ENCODE results near the gene UQCR10.
A peak's percentile ranks its signal among the peaks of the same experiment; 100 is the strongest.

Gene UQCR10

GRCh38 chr22:29767171-29768051, at the start of gene UQCR10:
Gene UQCR10 (plus strand): TSS chr22:29767369. CDS start chr22:29767399, 30 bp downstream.
- Histone ChIP-seq H3K27me3 (replicated peaks; ENCODE audit: control insufficient read depth, insufficient read depth, low read length) (no peaks in the 10 kb centered on the region), H3K9ac (ENCODE audit: low read length) (peak within 1 kb of the TSS; percentile 99), H3K4me1 (ENCODE audit: control insufficient read depth, insufficient read depth, low read length) (peaks cover 15% of the 10 kb centered on the region), H3K36me3 (ENCODE audit: control insufficient read depth, insufficient read depth, low read length, severe bottlenecking) (peaks cover 20% of the 10 kb centered on the region), H3K4me3 (ENCODE audit: low read length) (peak within 1 kb of the TSS; percentile 98), H3K9me3 (ENCODE audit: control insufficient read depth, low read length) (no peaks in the 10 kb centered on the region)
- peak; percentile 96 for DNase-seq (ENCODE audit: low read depth)

DNA sequence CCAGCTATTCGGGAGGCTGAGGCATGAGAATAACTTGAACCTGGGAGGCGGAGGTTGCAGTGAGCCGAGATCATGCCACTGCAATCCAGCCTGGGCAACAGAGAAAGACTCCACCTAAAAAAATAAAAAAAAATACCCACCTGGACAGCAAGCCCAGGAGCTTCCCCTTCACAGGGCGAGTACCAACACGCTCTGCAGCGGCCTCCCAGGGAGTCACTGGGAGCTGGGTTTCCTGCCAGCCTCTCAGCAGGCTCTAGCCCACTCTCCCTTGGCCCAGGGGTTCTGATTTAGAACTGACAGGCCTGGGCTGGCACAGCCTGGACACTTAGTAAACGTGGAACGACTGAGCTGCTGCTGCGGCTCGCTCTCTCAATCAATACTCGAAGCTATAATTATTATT, 49.4 kb upstream of the UQCR10 start:
- DNase-seq (ENCODE audit: low read depth) = no peak
- H3K36me3 ChIP-seq (ENCODE audit: control insufficient read depth, insufficient read depth, low read length, severe bottlenecking) = no peaks in the 10 kb centered on the region
- no peak overlapping the region for H3K4me3 ChIP-seq (ENCODE audit: low read length)
- H3K9me3 ChIP-seq (ENCODE audit: control insufficient read depth, low read length) = no peaks in the 10 kb centered on the region
- no peaks in the 10 kb centered on the region for H3K4me1 ChIP-seq (ENCODE audit: control insufficient read depth, insufficient read depth, low read length)
- H3K27me3 ChIP-seq (replicated peaks; ENCODE audit: control insufficient read depth, insufficient read depth, low read length) = peaks cover 57% of the 10 kb centered on the region
- H3K9ac ChIP-seq (ENCODE audit: low read length) = no peak overlapping the region

DNA sequence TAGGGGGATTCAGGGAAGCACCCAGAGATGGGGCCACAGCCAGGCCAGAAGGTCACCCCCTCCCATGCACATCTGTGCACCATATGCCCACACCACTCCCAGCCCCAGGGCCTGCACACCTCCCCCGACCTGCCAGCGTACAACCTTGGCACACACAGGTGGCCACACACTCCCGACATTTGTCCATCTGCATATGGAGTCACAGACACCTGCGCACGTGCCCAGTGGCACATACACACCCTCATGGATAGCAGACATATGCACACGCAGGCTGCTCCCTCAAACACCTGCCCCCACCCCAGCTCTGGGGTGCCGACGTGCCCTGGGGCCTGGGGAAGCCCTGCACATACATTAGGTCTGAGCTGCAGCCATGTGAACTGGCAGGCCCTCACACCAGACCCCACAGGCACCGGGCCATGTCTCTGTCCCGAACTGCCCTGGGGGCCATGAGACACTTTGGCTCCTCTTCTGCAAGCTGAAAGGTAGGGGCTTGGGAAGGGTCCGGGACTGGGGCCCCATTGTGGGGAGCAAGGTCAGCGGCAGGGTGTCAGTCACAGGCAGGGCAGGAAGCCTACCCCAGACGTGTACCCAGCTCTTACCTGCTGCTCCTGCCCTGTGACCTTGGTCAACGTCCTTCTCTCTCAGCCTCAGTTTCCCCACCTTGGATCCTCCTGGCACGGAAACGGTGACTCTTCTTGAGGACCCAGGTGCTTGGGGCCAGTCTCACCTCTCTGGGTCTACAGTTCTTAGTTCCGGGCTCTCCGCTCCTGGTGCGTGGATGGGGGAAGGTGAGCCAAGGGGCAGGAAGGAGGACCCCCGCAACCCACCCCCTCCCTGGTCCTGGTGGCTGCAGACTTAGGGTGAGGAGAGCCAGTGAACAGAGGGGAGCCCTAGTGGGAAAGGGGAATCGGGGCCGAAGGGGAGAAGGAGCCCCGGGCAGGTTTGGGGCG, 47.9 kb upstream of the UQCR10 start:
- DNase-seq (ENCODE audit: low read depth) = no peak
- H3K9me3 ChIP-seq (ENCODE audit: control insufficient read depth, low read length) = no peaks in the 10 kb centered on the region
- H3K36me3 ChIP-seq (ENCODE audit: control insufficient read depth, insufficient read depth, low read length, severe bottlenecking) = no peaks in the 10 kb centered on the region
- no peaks in the 10 kb centered on the region for H3K4me1 ChIP-seq (ENCODE audit: control insufficient read depth, insufficient read depth, low read length)
- peaks cover 58% of the 10 kb centered on the region for H3K27me3 ChIP-seq (replicated peaks; ENCODE audit: control insufficient read depth, insufficient read depth, low read length)
- H3K4me3 ChIP-seq (ENCODE audit: low read length) = no peak overlapping the region
- no peak overlapping the region for H3K9ac ChIP-seq (ENCODE audit: low read length)

GRCh38 chr22:29719899-29720645, 47.1 kb upstream of the UQCR10 start, which contains the start of gene CABP7:
Gene CABP7 (plus strand): TSS chr22:29720003. CDS start chr22:29720425, 422 bp downstream.
- H3K4me3 ChIP-seq (ENCODE audit: low read length) = no peak within 1 kb of the TSS
- H3K27me3 ChIP-seq (replicated peaks; ENCODE audit: control insufficient read depth, insufficient read depth, low read length) = peaks cover 58% of the 10 kb centered on the region
- peak; percentile 43 for DNase-seq (ENCODE audit: low read depth)
- H3K9me3 ChIP-seq (ENCODE audit: control insufficient read depth, low read length) = no peaks in the 10 kb centered on the region
- no peaks in the 10 kb centered on the region for H3K4me1 ChIP-seq (ENCODE audit: control insufficient read depth, insufficient read depth, low read length)
- H3K9ac ChIP-seq (ENCODE audit: low read length) = no peak within 1 kb of the TSS
- no peaks in the 10 kb centered on the region for H3K36me3 ChIP-seq (ENCODE audit: control insufficient read depth, insufficient read depth, low read length, severe bottlenecking)

GRCh38 chr22:29720811-29721323, 46.3 kb upstream of the UQCR10 start:
- Histone ChIP-seq H3K4me3 (ENCODE audit: low read length) (no peak overlapping the region), H3K27me3 (replicated peaks; ENCODE audit: control insufficient read depth, insufficient read depth, low read length) (peaks cover 58% of the 10 kb centered on the region), H3K36me3 (ENCODE audit: control insufficient read depth, insufficient read depth, low read length, severe bottlenecking) (no peaks in the 10 kb centered on the region), H3K9me3 (ENCODE audit: control insufficient read depth, low read length) (no peaks in the 10 kb centered on the region), H3K4me1 (ENCODE audit: control insufficient read depth, insufficient read depth, low read length) (no peaks in the 10 kb centered on the region), H3K9ac (ENCODE audit: low read length) (no peak overlapping the region)
- no peak for DNase-seq (ENCODE audit: low read depth)

- Histone ChIP-seq H3K27me3 (replicated peaks; ENCODE audit: control insufficient read depth, insufficient read depth, low read length) (peaks cover 51% of the 10 kb centered on the region), H3K4me1 (ENCODE audit: control insufficient read depth, insufficient read depth, low read length) (no peaks in the 10 kb centered on the region), H3K36me3 (ENCODE audit: control insufficient read depth, insufficient read depth, low read length, severe bottlenecking) (no peaks in the 10 kb centered on the region), H3K9ac (ENCODE audit: low read length) (no peak overlapping the region), H3K4me3 (ENCODE audit: low read length) (no peak overlapping the region), H3K9me3 (ENCODE audit: control insufficient read depth, low read length) (no peaks in the 10 kb centered on the region)
- no peak for DNase-seq (ENCODE audit: low read depth)
Observed at GRCh38 chr22:29722151-29722550, 45.0 kb upstream of the UQCR10 start.

- DNase-seq (ENCODE audit: low read depth) = no peak
- no peak overlapping the region for H3K4me3 ChIP-seq (ENCODE audit: low read length)
- H3K9me3 ChIP-seq (ENCODE audit: control insufficient read depth, low read length) = no peaks in the 10 kb centered on the region
- H3K27me3 ChIP-seq (replicated peaks; ENCODE audit: control insufficient read depth, insufficient read depth, low read length) = peaks cover 51% of the 10 kb centered on the region
- H3K36me3 ChIP-seq (ENCODE audit: control insufficient read depth, insufficient read depth, low read length, severe bottlenecking) = no peaks in the 10 kb centered on the region
- H3K9ac ChIP-seq (ENCODE audit: low read length) = no peak overlapping the region
- no peaks in the 10 kb centered on the region for H3K4me1 ChIP-seq (ENCODE audit: control insufficient read depth, insufficient read depth, low read length)
Observed at GRCh38 chr22:29722587-29722986, 44.6 kb upstream of the UQCR10 start.

DNA sequence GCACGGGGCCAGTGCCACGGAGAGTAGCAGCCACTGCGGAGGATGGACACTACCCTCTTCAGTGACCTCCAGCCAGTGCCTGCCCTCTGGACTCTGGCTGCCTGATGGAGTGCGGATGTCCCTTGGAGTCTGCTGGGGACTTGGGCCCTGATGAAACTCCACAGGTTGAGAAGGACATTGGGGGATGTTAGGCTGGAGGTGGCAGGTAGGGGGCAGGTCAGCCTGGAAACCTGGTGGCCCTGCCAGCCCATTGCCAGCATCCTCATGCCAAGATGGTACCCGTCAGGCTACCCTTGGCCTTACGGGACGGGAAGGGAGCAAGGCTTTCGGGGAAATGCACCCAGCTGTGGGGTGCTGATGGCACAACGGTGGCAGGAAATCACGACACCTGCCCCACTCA, 43.4 kb upstream of the UQCR10 start:
- Histone ChIP-seq H3K9ac (ENCODE audit: low read length) (no peak overlapping the region), H3K27me3 (replicated peaks; ENCODE audit: control insufficient read depth, insufficient read depth, low read length) (peaks cover 43% of the 10 kb centered on the region), H3K36me3 (ENCODE audit: control insufficient read depth, insufficient read depth, low read length, severe bottlenecking) (no peaks in the 10 kb centered on the region), H3K9me3 (ENCODE audit: control insufficient read depth, low read length) (no peaks in the 10 kb centered on the region), H3K4me3 (ENCODE audit: low read length) (no peak overlapping the region), H3K4me1 (ENCODE audit: control insufficient read depth, insufficient read depth, low read length) (no peaks in the 10 kb centered on the region)
- no peak for DNase-seq (ENCODE audit: low read depth)

DNA sequence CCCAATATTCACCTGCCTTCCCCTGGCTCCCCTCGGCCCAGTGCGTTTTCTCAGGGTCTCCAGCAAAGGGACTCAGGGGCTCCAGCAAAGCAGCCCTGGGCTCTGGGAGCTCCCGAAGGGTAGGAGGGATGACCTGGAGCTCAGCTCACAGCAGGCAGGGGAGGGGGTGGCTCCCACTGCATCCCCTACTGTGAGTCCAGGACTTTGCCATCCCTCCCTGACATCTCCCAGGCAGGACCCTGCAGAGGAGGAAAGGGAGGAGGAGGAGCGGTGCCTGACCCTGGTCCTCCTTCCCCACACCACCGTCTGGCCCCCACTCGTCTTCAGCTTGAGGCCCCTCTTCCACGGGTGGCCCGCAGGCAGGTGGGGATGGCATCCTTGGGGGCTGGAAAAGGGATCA, 42.3 kb upstream of the UQCR10 start:
- Histone ChIP-seq H3K27me3 (replicated peaks; ENCODE audit: control insufficient read depth, insufficient read depth, low read length) (peaks cover 35% of the 10 kb centered on the region), H3K4me3 (ENCODE audit: low read length) (no peak overlapping the region), H3K9ac (ENCODE audit: low read length) (no peak overlapping the region), H3K4me1 (ENCODE audit: control insufficient read depth, insufficient read depth, low read length) (no peaks in the 10 kb centered on the region), H3K9me3 (ENCODE audit: control insufficient read depth, low read length) (no peaks in the 10 kb centered on the region), H3K36me3 (ENCODE audit: control insufficient read depth, insufficient read depth, low read length, severe bottlenecking) (no peaks in the 10 kb centered on the region)
- DNase-seq (ENCODE audit: low read depth) = no peak

- peaks cover 5% of the 10 kb centered on the region for H3K36me3 ChIP-seq (ENCODE audit: control insufficient read depth, insufficient read depth, low read length, severe bottlenecking)
- peaks cover 35% of the 10 kb centered on the region for H3K27me3 ChIP-seq (replicated peaks; ENCODE audit: control insufficient read depth, insufficient read depth, low read length)
- no peaks in the 10 kb centered on the region for H3K9me3 ChIP-seq (ENCODE audit: control insufficient read depth, low read length)
- H3K9ac ChIP-seq (ENCODE audit: low read length) = no peak overlapping the region
- no peaks in the 10 kb centered on the region for H3K4me1 ChIP-seq (ENCODE audit: control insufficient read depth, insufficient read depth, low read length)
- no peak overlapping the region for H3K4me3 ChIP-seq (ENCODE audit: low read length)
- DNase-seq (ENCODE audit: low read depth) = no peak
Observed at GRCh38 chr22:29726106-29726505, 41.1 kb upstream of the UQCR10 start.

All from adipocyte (in vitro differentiated cells).